LNCAP (cell line): ENCODE measurements around the gene IFT25.

Source experiments
- CTCF ChIP-seq: fragments of 450-650 bp; IDR thresholded peaks from 2 replicates; pipeline ENCODE4 v1.5.1; 2017; ENCODE audit warnings: mild to moderate bottlenecking

The IFT25 gene

GRCh38 chr1:53889304-53890298 is 55.9 kb downstream of the IFT25 start, which contains the start of gene YIPF1:
YIPF1 (minus strand) TSS chr1:53889797; CDS start chr1:53888937, 860 bp downstream.
- TF ChIP-seq CTCF = no peak

GRCh38 chr1:53888681-53889080 is 56.8 kb downstream of the IFT25 start:
- no peak for TF ChIP-seq CTCF

- TF ChIP-seq CTCF = peak; percentile 77
These were observed 66.9 kb downstream of the IFT25 start for GRCh38 chr1:53878492-53879105.

GRCh38 chr1:53871773-53872484 is 73.6 kb downstream of the IFT25 start:
- TF ChIP-seq CTCF = no peak
